ENCODE measurements around the gene CRTC3.
"Not testable (repeated sequence)": the region's sequence is repeated elsewhere in the genome, so short reads cannot be mapped to it uniquely, and the experiment has no call there.

The CRTC3 gene

DNA sequence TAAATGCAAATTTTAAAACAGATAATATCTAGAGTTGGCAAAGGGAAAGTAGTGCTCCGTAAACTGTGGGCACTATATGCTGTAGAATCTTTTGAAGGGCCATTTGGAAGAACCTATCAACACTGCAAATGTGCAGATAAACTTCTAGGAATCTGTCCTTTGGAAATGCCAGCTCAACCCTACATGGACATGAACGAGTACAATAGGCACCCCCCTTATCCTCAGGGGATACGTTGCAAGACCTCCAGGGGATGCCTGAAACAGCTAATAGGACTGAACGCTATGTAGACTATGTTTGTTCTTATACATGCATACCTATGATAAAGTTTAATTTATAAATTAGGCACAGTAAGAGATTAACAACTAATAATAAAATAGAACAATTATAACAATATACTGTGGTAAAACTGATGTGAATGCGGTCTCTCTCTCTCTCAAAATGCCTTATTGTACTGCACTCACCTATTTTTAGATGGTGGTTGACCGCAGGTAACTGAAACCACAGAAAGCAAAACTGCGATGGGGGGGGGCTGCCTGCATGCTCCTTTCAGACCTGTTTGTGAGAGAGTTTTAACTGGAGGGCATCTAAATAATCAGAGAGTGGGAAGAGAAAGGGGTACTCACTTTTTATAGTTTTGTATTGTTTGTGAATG is 127.9 kb downstream of the CRTC3 start:
- peak; percentile 68 for DNase-seq

DNA sequence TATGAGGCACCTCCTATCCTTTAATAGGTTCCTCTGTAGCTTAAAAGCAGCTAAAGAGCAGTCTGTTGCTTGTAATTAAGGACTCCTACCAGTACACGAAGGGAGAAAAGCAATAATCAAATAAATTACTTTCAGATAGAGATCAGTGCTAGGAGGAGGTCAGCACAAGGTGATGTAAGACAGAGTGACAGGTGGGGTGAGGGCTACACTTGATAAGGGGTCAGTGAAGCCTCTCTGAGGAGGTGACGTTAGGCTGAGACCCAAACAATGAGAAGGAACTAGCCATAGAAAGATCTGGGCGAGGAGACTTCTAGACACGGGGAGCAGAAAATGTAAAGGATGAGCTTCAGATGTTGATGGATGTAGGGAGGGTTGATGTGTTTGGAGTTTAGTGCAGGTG is 129.8 kb downstream of the CRTC3 start:
- DNase-seq, result no peak

DNA sequence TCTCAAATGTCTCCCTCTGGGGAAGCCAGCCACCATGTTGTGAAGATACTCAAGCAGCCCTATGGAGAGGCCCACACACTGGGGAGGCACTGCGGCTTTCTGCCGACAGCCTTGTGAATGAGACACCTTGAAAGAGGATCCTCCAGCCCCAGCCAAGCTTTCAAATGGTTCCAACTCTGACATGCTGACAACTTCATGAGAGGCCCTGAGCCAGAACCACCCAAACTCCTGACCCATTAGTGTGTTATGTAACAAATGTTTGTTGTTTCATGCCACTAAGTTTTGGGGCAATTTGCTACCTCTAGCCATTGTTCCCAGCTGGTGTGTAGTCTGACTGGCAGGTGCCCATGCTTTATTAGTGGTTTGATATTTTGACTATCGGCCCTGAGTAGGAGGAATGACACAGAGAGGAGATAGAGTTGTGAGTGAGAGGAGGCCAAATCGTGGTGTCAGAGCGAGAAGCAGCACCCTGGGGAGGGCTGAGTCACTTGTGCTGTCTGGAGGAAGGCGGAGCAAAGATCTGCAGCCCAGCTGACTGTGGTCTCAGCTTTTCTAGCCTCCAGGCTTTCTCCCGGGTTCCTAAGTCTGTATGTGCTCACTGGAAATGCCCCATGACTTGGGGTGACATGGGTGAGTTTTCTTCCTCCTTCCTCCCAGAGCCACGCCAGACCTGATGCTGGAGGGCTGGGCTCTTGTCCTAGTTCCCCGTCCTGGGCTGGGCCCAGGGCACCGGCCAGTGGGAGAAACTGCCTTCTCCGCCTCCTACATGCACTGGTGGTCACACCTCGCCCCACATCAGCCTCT is 130.7 kb downstream of the CRTC3 start:
- peak; percentile 58 for DNase-seq

DNA sequence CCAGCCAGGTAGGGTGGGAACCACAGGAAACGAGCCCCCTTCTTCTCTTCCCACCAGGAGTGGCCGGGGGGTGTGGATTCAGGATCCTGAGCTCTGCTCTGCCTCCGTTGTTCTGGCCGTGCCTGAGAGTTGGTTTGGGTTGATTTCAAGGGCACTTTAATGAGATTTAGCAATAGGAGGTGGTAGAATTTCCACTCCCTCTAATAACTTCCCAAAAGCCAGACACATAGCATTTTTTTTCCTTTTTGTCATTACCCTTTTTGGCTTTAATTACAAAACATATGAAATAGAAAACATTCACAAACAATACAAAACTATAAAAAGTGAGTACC is 131.2 kb downstream of the CRTC3 start:
- not testable (repeated sequence) for DNase-seq

DNA sequence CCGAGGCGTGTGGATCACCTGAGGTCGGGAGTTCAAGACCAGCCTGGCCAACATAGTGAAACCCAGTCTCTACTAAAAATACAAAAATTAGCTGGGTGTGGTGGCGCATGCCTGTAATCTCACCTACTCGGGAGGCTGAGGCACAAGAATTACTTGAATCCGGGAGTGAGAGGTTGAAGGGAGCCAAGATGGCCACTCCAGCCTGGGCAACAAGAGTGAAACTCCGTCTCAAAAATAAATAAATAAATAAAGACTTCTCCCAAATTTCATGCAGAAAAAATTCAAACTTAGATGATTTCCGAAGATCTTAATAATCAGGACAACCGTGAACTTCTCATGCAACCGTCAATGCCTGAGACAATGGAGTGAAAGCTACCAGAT is 134.3 kb downstream of the CRTC3 start:
- DNase-seq, result not testable (repeated sequence)

DNA sequence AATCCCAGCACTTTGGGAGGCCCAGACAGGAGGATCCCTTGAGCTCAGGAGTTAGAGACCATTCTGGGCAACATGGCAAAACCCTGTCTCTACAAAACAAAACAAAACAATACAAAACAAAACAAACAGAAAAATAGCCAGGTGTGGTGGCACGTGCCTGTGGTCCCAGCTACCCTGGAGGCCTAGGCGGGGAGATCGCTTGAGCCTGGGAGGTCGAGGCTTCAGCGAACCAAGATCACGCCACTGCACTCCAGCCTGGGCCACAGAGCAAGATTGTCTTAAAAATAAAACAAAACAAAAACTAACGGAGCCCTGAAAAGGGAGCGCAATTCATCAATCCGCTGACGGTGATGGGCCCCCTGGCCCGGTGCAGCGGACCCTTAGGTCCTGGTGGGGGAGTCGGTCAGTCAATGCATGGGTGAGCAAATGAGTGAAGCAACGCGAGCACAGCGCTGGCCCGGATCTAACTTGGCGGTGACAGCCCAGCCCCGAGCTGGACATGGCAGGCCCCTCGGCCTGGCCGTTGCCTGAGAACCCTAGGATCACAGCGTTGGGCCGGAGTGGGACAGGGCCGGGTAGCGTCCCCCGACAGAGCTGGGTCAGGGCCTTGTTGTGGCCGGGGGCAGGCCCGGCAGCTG is 135.0 kb downstream of the CRTC3 start:
- DNase-seq, result no peak

DNA sequence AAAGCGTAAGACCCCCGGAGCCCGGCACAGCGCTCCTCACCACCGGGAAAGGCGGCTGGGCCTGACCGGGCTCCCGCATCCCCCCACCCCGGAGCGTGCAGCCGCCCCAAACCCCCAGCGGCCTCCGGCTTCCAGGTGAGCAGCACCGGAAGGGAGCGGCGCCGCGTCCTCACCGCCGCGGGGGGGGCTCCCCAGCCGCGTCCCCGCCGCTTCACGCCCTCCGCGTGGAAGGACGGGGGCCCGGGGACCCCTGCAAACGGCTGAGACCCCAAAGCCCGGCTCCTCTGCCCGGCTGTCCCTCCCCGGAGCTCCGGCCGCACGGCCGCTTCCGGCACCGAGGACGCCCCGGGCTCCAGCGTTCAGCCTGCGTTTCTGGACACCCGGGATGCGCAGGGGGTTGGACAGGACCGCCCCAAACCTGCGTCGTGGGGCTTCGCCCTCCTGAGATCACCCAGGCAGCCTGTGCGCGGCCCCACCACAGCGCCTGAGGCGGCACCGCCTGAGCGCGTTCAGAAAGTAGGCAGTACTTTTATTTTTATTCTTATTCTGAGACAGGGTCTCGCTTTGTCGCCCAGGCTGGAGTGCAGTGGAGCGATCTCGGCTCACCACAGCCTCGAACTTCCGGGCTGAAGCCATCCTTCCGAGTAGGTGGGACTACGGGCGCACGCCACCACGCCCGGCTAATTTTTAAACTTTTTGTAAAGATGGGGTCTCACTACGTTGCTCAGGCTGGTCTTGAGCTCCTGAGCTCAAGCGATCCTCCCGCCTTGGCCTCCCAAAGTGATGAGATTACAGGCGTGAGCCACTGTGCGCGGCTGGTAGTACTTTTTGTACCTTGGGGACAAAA is 135.8 kb downstream of the CRTC3 start:
- peak; percentile 40 for DNase-seq

DNA sequence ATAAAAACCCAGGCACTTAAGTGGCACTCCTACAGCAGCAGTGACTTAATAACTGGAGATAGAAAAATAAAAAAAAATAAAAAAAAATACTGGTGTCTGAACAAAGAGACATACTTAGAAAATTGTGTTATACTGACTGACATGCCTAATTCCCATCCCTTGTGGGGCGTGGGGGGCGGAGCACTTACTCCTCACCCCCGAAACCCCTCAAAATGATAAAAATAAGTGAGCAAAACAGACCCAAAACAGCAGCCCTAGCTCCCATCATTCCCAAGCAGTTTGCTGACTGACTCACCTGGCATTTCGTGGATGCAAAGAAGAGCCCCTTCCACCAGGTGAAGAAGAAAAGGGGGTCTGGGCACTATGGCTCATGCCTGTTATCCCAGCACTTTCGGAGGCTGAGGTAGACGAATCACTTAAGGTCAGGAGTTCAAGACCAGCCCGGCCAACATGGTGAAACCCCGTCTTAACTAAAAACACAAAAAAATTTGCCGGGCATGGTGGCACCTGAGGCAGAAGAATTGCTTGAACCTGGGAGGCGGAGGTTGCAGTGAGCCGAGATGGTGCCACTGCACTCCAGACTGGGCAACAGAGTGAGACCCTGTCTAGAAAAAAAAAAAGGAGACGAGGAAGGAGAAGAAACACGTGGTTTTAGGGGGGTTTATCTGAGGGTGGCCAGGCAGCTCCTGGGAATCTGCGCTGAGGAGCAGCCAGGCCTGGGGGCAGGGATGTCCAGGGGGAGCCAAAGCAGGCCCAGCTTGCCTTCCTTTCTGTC is 136.6 kb downstream of the CRTC3 start:
- no peak for DNase-seq

DNA sequence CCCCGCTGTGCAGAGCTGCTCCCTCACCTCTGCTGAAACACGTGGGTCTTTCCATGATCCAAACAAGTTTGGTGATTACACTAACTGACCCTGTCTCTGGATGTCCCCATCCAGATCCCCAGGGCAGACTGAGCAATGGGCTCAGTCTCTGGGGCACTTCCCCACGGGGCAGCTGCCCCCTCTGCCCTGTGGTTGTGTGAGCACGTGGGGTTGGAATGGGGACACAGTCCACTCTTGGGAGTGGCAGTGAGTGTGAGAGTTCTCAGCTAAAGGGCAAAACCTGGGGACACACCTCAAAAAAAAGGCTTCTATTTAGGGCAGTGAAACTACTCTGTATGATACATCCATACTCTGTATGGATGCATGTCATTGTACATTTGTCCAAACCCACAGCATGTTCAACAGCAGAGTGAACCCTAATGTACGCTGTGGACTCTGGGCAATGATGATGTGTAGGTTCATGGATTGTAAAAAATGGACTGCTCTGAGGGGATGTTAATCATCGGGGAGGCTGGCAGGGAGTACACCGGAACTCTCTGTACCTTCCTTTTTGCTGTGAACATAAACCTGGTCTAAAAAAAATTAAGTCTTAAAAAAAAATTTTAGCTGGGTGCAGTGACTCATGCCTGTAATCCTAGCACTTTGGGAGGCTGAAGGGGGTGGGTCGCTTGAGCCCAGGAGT is 137.5 kb downstream of the CRTC3 start:
- no peak for DNase-seq

DNA sequence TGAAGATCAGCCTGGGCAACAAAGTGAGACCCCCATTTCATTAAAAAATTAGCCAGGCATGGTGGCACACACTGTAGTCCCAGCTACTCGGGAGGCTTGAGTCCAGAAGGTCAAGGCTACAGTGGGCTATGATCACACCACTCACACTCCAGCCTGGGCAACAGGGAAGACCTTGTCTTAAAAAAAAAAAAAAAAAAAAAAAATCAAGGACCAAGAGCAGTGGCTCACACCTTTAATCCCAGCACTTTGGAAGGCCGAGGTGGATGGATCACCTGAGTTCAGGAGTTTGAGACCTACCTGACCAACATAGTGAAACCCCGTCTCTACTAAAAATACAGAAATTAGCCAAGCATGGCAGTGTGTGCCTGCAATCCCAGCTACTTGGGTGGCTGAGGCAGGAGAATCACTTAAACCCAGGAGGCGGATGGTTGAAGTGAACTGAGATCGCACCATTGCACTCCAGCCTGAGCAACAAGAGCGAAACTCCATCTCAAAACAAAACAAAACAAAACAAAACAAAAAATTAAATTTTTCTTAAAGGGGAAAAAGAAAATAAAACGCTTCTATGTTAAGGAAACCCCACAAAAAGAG is 138.1 kb downstream of the CRTC3 start:
- DNase-seq, result not testable (repeated sequence)

DNA sequence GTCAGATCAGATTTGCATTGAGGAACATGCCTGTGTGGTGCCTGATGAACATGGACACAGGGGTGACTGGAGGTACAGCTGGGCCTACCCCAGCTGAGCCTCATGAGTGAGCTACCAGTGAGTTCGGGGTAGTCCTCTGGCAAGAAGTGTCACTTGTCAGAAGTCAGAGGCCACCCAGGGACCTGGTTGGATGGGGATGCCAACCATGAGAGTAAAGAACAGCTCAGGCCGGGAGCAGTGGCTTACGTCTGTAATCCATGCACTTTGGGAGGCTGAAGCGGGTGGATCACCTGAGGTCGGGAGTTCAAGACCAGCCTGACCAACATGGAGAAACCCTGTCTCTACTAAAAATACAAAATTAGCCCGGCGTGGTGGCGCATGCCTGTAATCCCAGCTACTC is 140.9 kb downstream of the CRTC3 start:
- not testable (repeated sequence) for DNase-seq

DNA sequence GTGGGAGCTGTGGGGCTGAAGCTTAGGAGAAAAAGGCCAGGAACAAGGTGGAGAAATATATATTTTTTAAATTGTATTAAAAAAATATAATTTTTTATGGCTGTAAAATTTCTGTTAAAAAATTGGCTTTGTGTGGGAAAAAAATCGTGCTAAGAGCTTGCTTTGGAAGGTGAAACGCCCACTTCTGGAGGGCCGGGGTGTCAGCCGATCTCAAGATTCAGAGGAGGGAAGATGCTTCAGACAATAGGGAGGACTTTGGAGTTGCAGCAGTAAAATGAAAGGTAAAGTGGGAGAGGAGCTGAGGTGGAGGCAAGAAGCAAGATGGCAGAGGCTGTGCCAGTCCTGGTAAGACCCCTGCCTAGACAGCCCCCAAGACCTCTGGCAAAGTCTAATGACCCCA is 141.5 kb downstream of the CRTC3 start:
- no peak for DNase-seq

DNA sequence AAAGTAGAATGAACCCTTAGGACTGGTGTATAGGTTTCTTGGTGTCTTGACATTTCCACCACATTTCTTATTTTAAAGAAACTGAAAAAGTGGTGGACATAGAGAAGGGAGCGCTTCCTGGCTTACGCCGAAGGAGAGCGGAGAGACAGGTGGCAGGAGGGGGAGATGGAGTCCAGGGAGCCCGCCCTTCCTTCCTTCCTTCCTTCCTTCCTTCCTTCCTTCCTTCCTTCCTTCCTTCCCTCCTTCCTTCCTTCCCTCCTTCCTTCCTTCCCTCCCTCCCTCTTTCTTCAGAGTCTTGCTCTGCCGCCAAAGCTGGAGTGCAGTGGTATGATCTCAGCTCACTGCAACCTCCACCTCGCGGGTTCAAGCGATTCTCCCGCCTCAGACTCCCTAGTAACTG is 143.6 kb downstream of the CRTC3 start:
- not testable (repeated sequence) for DNase-seq

DNA sequence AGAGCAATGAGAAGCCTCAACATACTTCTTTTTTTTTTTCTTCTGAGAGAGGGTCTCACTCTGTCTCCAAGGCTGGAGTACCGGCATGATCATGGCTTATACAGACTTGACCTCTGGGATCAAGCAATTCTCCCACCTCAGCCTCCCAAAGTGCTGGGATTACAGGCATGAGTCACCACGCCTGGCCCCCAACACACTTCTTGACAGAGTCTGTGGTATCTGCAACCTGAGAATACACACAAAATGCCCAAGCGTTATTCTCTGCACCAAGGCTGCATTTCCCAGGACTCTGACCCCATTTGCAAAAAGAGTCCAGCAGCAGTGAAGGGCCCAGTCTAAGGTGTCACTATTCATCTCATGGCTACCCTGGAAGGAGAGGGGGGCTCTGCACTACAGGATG is 144.8 kb downstream of the CRTC3 start:
- DNase-seq, result no peak

DNA sequence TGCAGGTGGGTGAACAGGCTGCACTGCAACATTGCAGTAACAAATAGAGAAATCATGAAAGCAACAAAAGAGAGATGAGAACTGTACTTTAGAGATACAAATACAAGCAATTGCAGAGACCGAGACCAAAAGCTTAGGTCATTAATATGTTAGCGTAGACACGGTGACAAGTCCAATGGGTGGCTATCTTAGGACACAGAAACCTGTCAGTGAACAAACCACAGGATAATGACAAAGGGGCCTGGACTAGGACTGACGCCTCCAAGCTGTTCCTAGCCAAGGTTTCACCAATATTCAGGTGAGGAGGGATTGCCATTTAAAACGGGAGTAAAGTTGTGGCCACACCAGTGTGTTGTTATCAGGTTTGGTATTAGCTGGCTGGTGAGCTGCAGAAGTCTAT is 145.7 kb downstream of the CRTC3 start:
- DNase-seq, result no peak

DNA sequence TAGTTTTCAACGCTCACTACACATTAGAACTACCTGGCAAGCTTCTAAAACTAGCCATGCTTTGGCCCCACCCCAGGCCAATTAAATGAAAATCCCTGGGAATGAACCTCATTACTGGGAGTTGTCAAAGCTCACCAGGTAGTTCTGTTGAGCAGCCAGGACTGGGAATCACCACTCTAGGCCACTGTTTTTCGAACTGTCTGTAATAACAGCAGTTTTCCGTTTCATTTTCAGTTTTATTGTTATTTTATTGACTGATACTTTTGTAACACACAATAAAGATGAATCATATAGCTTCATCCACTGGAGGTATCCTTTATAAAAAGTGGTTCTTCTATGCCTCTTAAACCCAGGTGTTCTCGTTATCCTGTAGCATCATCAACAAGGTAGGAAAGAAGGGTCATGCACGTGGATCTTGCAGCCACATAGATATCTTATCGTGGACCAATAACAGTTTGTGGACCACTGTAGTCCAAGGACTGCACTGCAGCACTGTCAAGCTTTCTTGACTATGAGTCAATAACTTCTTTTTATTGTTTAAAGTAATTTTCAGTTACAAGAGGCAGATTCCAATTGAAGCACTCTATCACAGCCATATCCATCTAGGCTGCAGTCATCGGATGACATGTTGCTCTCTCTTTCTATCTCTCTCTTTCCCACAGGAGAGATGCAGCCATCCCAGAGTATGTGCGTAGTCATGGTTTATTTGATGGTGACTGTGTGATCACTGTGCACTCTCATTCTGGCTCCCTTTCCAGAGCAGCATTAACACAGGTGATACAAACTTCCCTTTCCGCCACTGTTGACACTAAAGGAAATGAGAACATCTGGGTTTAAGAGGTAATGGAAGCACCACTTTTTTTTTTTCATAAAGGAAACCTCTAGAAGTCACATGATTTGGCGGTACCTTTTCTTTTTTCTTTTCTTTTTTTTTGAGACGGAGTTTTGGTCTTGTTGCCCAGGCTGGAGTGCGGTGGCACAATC is 148.4 kb downstream of the CRTC3 start:
- DNase-seq, result peak; percentile 39

DNA sequence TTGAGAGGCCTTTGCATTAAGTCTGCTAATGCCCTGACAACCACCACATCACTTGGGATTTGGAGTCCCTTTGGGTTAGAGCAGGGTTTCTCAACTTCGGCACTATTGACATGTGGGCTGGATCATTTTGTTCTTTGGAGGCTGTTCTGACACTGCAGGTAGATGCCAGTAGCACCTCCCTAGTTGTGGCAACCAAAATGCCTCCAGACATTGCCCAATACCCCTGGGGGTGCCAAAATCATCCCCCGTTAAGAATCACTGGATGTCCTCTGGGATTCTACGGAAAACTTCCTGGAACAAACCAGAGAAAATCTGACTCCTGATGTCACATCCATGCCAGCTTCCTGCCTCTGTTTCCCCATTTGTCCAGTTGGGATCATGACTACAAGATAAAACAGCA is 150.2 kb downstream of the CRTC3 start:
- no peak for DNase-seq

DNA sequence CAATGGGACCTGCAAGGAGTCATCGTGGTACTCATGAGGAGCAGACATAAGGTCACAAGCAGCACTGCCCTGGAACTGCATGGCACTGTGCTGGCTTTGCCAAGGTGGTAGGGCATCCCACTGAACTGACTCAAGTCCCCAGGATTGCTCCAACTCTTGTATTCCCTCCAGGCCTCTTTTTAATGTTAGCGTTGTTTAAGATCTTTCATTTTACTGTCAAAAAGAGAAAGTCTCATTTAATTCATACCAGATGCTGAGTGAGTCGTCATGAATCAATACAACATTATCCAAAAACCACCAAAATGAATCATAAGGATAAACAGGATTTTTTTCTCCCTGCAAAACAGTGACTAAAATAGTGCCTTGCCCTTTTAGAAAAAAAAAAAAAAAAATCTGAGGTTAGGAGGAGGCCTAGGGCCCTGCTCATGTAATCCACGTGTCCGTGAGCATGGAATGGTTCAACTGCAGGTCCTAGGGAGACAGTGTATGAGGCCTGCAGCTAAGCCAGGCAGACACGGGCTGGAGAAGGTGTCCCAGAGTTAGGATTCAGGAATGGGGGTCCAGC is 150.7 kb downstream of the CRTC3 start:
- no peak for DNase-seq

DNA sequence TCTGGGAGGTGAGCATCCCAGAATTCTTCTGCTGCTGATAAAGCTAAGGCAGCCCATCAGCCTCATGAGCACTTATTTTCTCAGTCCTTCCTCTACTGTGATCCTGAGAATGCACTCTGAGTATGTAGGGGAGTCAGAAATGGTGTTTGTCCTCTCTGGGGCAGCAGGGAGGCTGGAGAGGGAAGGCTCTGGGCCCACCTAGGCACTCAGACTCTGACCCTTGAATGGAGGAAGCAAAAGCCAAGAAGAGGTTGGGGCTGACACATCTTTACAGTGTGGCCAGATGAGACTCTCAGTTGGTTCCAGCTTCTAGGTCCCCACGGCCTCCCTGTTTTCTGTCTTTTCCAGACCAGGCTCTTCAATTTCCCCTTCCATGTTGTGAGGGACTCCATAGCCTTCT is 151.3 kb downstream of the CRTC3 start:
- no peak for DNase-seq

DNA sequence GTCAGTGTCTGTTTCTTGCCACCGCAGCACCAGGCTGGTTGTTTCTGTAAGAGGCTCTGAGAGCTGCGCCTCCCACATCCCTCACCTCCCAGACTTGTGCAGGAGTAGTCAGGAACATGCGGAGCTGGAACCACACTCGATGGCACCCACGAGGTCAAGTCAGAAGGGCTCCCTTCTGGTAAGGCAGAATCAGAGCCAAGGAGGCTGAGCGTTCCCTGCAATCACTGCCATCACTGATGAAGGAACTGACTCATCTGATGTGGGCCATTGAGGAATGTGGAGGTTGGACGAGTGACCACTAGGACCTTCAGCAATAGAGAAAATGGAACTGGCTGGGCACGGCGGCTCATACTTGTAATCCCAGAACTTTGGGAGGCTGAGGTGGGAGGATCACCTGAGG is 151.8 kb downstream of the CRTC3 start:
- DNase-seq, result no peak
